HG03558 (cell line): Measurements from ENCODE around the gene CSNK1A1.
"Not testable (repeated sequence)": the region's sequence is repeated elsewhere in the genome, so short reads cannot be mapped to it uniquely, and the experiment has no call there.

ENCODE experiments used
- ATAC-seq: cut with Tn5 transposase; IDR thresholded peaks from one replicate; pipeline ENCODE4 v1.9.1; 2021; ENCODE audit warnings: moderate number of reproducible peaks; ENCODE audit not compliant: unreplicated experiment; ENCODE audit errors: extremely low read depth

Gene CSNK1A1

DNA sequence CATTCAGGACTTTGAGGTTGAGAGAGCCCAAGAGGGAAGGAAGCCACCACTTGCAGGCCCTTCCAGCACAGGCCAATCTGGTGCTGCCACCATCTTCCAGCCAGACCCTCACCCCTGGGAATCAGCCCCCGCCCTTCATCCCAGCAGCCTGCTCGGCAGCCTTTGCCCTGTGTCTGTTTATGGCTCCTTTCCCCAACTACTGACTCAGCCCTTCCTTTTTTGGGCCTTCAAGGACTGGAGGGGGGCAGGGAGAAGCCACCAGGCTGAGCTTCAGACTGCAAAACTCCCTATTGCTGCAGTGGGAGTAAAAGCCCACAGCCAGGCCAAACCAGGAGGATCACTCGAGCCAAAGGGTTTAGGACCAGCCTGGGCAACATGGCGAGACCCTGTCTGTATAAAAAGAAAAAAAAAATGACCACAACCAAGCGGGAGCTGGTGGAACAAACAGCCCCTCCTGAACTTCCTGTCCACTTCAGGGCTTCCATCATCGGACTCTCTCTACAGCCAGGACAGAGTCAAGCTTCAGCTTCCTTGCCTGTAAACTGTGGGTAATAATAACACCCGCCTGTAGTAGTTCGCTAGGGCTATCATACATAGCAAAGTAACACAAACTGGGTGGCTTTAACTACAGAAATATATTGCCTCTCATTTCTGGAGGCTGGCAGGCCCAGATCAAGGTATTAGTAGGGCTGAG, 86.3 kb downstream of the CSNK1A1 start:
- ATAC-seq: no peak

DNA sequence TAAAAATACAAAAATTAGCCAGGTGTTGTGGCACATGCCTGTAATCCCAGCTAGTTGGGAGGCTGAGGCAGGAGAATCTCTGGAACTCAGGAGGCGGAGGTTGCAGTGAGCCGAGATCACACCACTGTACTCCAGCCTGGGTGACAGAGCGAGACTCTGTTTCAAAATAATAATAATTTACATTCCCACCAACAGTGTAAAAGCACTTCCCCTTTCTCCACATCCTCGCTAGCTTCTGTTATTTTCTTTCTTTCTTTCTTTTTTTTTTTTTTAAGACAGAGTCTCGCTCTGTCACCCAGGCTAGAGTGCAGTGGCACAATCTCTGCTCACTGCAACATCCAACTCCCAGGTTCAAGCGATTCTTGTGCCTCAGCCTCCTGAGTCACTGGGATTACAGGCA, 89.3 kb downstream of the CSNK1A1 start:
- ATAC-seq: not testable (repeated sequence)

DNA sequence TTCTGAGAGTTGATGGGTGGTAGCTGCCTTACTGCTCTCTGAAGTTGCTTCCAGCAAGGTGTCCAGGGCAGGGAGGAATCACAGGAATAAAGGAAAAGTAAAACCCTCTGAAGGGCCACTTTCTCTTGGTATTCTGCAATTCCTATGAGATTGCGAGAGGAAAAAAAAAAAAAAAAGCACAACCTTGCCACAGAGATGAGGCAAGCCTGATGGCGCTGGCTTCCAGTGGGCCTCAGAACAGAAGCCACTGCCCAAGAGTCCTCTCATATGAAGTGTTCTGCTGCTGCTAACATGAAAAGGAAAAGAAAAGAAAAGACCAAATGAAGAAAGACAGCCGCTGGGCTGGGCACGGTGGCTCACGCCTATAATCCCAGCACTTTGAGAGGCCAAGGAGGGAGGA, 91.3 kb downstream of the CSNK1A1 start:
- no peak for ATAC-seq

- ATAC-seq: no peak
Observed at GRCh38 chr5:149457393-149457763, 93.9 kb downstream of the CSNK1A1 start.

DNA sequence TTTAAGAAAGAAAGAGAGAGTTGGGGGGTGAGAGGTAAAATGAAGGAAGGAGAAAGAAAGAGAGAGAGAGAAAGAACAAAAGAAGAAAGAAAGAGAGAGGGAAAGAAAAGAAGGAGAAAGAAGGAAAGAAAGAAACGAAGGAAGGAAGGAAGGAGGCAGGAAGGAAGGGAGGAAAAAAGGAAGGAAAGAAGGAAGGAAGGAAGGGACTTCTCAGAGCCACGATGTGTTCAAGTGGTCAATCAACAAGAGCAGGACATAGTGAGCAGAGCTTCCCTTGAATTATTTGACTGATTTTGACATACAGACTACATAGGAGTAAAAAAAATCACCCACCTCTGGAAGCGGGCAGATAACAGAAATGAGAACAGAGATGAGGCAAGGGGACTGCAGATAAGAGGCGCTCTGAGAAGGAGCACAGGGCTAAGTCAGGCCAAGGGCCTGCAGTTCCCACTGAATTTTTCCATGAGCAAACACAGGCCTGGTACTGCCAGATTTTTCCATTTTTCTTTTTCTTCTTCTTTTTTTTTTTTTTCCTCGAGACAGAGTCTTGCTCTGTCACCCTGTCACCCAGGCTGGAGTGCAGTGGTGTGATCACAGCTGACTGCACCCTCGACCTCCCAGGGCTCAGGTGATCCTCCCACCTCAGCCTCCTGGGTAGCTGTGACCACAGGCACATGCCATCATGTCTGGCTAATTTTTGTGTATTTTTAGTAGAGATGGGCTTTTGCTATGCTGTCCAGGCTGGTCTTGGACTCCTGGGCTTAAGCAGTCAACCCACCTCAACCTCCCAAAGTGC, 94.4 kb downstream of the CSNK1A1 start:
- ATAC-seq: no peak

DNA sequence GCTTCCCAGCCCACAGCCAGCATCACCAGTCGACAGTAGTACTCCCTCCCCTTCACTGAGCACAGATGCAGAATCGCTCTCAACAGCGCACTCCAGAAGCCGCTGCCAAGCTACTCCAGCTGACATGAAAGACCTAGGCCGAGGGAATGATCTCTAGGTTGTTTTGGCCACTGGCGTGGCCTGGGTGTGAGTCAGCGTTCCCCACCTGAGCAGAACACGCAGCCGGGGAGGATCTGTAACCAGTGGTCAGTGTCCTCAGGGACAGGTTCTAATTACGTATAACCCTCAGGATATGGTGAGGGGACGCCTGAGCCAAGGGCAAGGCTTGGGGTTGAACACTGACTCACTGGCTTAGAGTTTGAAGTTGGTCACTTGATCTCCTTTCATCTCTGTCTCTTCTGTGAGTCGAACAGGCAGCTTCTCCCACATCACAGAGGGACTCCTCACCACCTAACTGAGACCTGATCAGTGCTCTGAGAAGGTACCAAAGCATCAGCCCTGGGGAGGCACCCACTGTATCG, 95.3 kb downstream of the CSNK1A1 start:
- no peak for ATAC-seq

GRCh38 chr5:149453618-149454415, 97.4 kb downstream of the CSNK1A1 start:
- ATAC-seq: no peak

GRCh38 chr5:149452665-149453617, 98.3 kb downstream of the CSNK1A1 start:
- ATAC-seq: no peak

DNA sequence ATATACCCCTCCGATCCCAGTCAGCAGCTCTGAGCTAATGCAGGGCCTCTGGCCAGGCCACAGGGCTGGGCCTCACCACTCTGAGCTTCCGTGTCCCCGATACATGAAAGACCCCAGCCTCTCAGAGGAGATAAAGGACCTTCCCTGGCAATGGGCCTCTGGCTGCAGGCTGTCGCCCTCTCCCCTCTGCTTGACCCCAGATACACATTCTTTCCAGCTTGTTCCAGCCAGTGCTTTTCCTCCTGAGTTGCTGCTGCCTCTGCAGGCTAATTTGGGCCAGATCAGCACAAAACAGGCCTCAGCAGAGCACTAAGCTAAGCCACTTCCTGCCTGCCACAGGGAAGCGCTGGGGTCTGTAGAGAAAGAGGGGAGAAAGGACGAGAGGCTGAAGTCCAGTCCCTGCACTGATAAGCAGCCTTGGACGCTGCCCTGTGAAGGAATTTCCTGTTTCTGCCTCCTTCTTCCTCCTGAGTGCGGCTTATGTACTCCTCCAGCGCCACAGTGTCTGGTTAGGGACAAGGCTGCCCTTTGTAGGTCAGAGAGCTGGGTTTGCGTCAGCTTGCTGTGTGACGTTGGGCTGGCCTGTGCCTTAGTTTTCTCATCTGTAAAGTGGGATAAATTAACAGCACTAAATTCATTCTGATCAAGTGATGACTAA, 99.1 kb downstream of the CSNK1A1 start:
- ATAC-seq: no peak

GRCh38 chr5:149450199-149450598, 101.0 kb downstream of the CSNK1A1 start:
- no peak for ATAC-seq

- no peak for ATAC-seq
Observed at GRCh38 chr5:149448831-149449714, 102.2 kb downstream of the CSNK1A1 start.

- ATAC-seq: no peak
Observed at GRCh38 chr5:149448431-149448830, 102.8 kb downstream of the CSNK1A1 start.

DNA sequence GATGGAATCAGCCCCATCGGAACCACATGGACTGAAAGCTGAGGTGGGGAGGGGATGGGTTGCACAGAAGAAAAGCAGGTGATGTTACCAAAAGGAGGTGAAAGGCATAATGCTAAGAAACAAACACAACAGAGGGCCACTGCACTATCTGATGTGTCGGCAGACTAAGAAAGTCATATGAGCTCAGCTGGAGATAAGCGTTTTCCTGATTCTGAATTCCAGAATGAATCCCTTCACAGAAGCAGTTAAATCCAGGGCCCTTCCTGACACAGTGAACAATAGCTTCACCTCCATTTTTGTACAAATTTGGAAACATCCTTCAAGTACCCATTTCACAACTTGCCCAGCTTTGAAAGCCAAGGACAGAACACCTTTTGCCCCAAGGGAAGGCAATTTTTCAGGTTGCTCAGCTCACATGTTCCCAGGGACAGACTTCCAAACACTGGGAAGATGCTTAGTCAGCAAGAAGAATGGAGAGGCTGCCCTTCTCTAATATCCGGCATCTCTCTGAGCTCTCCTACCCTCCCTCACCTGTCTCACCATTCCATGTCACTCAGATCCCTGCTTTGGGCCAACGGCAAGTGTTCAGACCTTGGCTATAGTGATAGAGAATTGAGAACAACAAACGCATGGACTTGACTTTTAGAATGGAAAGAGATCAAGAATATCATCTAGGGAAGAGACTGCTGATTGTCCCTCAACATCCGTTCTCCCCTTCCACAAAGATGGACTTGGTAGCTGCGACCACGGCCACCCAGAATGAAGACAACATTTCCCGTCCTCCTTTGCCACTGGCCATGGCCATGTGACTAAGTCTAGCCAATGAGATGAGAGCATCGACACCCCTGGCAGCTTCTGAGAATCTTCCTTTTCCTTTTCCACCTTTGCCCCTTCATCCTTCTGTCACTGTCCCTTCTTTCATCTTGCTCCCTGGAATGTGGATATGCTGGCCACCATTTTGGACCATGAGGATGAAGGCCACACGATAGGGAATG, 103.6 kb downstream of the CSNK1A1 start:
- no peak for ATAC-seq

DNA sequence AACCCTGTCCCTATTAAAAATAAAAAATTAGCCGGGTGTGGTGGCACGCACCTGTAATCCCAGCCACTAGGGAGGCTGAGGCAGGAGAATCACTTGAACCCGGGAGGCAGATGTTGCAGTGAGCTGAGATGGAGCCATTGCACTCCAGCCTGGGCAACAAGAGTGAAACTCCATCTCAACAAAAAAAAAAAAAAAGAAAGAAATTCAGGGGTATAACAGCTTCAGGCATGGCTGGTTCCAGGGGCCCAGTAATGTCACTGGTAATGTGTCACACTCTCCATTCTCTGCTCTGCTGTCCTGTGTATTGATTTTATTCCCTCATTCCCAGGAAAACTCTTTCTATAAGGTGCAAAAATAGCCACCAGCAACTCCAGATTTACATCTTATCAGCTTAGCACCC, 104.4 kb downstream of the CSNK1A1 start:
- ATAC-seq: not testable (repeated sequence)

DNA sequence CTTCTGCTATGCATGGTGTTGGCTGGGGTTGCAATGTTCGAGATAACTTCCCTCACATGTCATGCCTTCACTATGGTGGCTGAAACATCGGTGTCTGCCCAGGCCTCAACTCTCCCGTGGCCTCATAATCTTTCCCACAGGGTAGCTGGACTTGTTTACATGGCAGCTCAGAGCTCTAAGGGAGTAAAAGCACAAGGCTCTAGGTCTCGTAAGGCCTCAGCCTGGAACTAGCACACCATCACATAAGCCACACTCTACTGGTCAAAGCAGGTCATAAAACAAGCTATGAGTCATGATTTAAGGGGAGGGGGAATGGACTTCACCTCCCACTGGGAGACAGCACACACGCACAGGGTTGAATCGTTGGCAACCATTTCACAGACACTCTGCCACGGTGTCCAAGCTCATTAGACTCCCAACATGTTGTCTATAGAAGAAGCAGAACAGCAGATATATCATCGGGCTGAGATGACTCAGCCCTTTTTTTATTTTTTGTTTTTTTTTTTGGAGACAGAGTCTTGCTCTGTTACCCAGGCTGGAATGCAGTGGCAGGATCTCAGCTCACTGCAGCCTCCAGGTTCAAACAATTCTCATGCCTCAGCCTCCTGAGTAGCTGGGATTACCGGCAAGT, 105.4 kb downstream of the CSNK1A1 start:
- ATAC-seq: no peak

DNA sequence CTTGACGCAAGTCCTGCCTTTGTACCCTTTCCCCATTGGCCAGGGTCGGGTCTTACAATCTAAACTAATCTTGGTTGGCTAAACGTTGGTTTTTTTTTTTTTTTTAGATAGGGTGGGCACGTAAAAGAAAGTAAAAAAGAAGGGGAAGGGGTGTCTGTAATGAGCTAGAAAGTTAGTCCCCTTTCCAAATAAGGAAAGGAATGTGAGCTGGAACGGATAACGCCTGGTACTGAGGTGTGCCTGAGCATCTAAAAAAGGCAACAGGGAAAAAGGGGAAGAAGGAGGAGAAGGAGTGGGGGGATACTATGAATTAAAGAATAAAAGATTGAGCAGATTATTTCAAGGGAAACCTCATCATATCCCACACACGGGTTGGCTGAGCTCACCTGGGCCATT, 105.9 kb downstream of the CSNK1A1 start:
- ATAC-seq: no peak

DNA sequence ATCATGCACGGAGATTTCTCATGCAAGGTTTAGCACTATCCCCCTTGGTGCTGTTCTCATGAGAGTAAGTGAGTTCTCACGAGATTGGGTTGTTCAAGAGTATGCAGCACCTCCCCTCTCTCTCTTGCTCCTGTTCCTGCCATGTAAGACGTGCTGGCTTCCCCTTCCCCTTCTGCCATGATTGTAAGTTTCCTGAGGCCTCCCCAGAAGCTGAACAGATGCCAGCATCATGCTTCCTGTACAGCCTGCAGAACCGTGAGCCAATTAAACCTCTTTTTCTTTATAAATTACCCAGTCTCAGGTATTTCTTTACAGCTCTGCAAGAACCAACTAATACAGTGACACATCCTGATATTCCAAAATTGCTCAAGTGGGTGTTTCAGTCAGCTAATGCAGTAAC, 106.8 kb downstream of the CSNK1A1 start:
- ATAC-seq: not testable (repeated sequence)
